ENCODE results near the gene OPCML.

DNA sequence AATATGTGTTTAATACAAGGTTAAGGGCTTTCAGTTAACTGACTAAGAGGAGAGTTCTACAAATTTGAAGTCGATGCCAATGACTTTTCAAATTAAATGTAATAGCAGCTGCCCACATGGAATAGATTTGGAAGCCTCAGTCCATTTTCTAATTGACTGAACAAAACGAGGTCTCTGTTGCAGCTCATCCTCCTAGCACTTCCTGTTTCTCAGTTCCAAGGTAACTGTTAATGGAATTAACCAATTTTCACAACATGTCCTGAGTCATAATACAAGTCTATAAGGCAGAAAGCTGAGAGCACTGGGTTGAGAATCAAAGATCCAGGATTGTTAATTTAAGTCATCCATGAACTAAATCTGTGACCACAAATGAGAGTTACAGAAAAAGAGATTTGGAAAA lies 177.2 kb downstream of the OPCML start:
- TF ChIP-seq CTCF (optimal IDR thresholded peaks at IDR 0.05 in 1 of 3, IDR thresholded peaks at IDR 0.05 in 1 of 3, conservative IDR thresholded peaks at IDR 0.05 in 1 of 3; ENCODE audit: extremely low read depth in 1 of 3, insufficient read depth in 2 of 3, low read length in 3 of 3) (no peak), EZH2 (IDR thresholded peaks at IDR 0.05; ENCODE audit: low read length) (no peak)

All from keratinocyte (primary cell).